ENCODE data around the gene ZSWIM1. TPM values are rescaled to one million over a fixed set of nuclear protein-coding genes. Genes with fewer than 3 reads are reported as not detected.

The ZSWIM1 gene
- total and polyA plus RNA-seq, 2 of the 8 experiments (the other 6 are each of a cell fraction or from before 2014, with no cell fraction given) = 14.1 to 15.6 TPM

DNA sequence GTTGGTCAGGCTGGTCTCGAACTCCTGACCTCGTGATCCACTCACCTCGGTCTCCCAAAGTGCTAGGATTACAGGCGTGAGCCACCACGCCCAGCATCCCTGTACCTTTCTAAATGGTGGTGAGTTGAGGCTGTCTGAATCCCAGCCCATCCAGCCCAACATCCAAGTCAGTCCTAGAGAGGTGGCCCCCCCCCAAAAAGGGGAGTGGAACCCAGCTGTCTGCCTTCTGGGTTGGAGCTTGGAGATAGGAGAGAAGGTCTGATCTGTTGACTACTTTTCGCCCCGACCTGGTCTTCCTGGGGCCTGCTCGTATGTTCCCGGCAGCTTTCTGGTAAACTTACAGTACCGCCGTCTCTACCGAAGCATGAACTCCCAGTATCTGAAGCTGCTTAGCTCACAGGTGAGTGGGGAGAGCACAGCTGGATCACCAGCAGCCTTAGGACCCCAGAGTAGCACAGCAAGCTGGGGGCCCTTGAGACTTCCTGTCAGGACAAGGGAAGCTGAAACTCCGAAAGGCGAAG lies 15.7 kb downstream of the ZSWIM1 start:
- H2AK5ac ChIP-seq (ENCODE audit: low read depth, low read length) = no peak overlapping the region
- ChIA-PET CTCF (ENCODE audit: partially characterized antibody) (interaction anchor here (0.8 kb wide), 1 partner anchor 74 kb away, joined by 4 read pairs; no protein-coding TSS in a partner anchor), POLR2A (ENCODE audit: partially characterized antibody) (interaction anchor here (0.7 to 11.2 kb wide), 12 partner anchors 10 to 72 kb away, joined by 3 to 172 read pairs (median 4); partner anchors contain the start of genes PCIF1 and PLTP)
- peaks cover 0 to 14% of the 10 kb centered on the region in 2 experiments for H4K20me1 ChIP-seq (replicated peaks in 1 of 2; ENCODE audit: control insufficient read depth in 1 of 2, insufficient read depth in 2 of 2, low read length in 2 of 2)
- no peak overlapping the region for H3K4me3 ChIP-seq (ENCODE audit: extremely low read depth in 1 of 4, insufficient read depth in 2 of 4, low read depth in 3 of 4, low read length in 4 of 4)
- no peak overlapping the region for H3K23ac ChIP-seq (ENCODE audit: insufficient read length)
- peaks cover 2% of the 10 kb centered on the region; the same call in 1 of the 2 replicates for H3K23me2 ChIP-seq (ENCODE audit: low read depth, low read length)
- H3K14ac ChIP-seq (ENCODE audit: insufficient read length) = no peak overlapping the region
- peaks cover 0 to 3% (median 3%) of the 10 kb centered on the region in 4 experiments; a peak in 6 of 7 replicates for H3K4me1 ChIP-seq (replicated peaks in 1 of 4; ENCODE audit: control insufficient read depth in 3 of 4, insufficient read depth in 4 of 4, low read length in 3 of 4)
- H3K9ac ChIP-seq (replicated peaks in 1 of 4; ENCODE audit: extremely low read depth in 1 of 4, low read depth in 3 of 4, low read length in 3 of 4) = no peak overlapping the region
- no peaks in the 10 kb centered on the region for H3K9me3 ChIP-seq (ENCODE audit: insufficient read depth in 2 of 2, low read depth in 1 of 2, low read length in 1 of 2)
- 96% methylated on average over 14 of the region's 14 CpGs; no CpG with 5 or more reads in 1 of the 2 experiments for WGBS, 2 experiments (ENCODE audit: extremely low coverage in 1 of 2, insufficient coverage in 1 of 2, insufficient read length in 1 of 2, insufficient replicate concordance in 2 of 2, low coverage in 1 of 2, low lambda C conversion rate in 2 of 2, missing lambda C conversion rate in 1 of 2)
- no peaks in the 10 kb centered on the region for H3K27me3 ChIP-seq (replicated peaks in 1 of 4; ENCODE audit: control insufficient read depth in 3 of 4, extremely low read depth in 1 of 4, insufficient read depth in 3 of 4, low read length in 3 of 4)
- no peak overlapping the region for H3K18ac ChIP-seq (ENCODE audit: extremely low read depth, low read length)
- H3K4me2 ChIP-seq (ENCODE audit: insufficient read depth in 1 of 2, low read depth in 2 of 2, low read length in 2 of 2) = no peak overlapping the region
- FAIRE-seq = no peak
- no peak for DNase-seq (ENCODE audit: low read depth in 1 of 2, low spot score in 2 of 2)
- H3K79me1 ChIP-seq (ENCODE audit: low read depth, low read length) = no peaks in the 10 kb centered on the region; the same call in 1 of the 2 replicates
- no peak overlapping the region for H2BK12ac ChIP-seq (ENCODE audit: low read depth, low read length)
- H3K27ac ChIP-seq (ENCODE audit: low read depth, low read length) = no peak overlapping the region
- no peak overlapping the region for H2AFZ ChIP-seq (ENCODE audit: low read length)
- H2BK5ac ChIP-seq (ENCODE audit: low read depth, low read length) = no peak overlapping the region
- H2BK120ac ChIP-seq (replicated peaks; ENCODE audit: low read depth, low read length) = no peak overlapping the region
- H4K5ac ChIP-seq (ENCODE audit: insufficient read length, low read depth, low read length) = no peak overlapping the region
- H4K8ac ChIP-seq (ENCODE audit: extremely low read depth, insufficient read depth, low read length) = no peak overlapping the region
- H4K91ac ChIP-seq (replicated peaks; ENCODE audit: insufficient read length, low read length) = no peak overlapping the region
- H2BK20ac ChIP-seq (ENCODE audit: low read length) = no peak overlapping the region
- no peak for TF ChIP-seq POU5F1 (IDR thresholded peaks at IDR 0.05; ENCODE audit: low read depth, low read length)
- TF ChIP-seq, protein P1, sequence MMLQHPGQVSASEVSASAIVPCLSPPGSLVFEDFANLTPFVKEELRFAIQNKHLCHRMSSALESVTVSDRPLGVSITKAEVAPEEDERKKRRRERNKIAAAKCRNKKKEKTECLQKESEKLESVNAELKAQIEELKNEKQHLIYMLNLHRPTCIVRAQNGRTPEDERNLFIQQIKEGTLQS (IDR thresholded peaks at IDR 0.05; ENCODE audit: insufficient read depth, low read depth, low read length) = no peak
- TF ChIP-seq EGR1 (IDR thresholded peaks at IDR 0.05; ENCODE audit: borderline replicate concordance, low read depth, low read length) = no peak
- no peak for TF ChIP-seq JUND (IDR thresholded peaks at IDR 0.05; ENCODE audit: low read length)
- no peak for TF ChIP-seq CEBPB (IDR thresholded peaks at IDR 0.05; ENCODE audit: low read depth, low read length)
- TF ChIP-seq GABPA (IDR thresholded peaks at IDR 0.05; ENCODE audit: borderline replicate concordance, insufficient read depth, low read length) = no peak
- TF ChIP-seq BRCA1 (IDR thresholded peaks at IDR 0.05; ENCODE audit: low read depth, low read length) = no peak
- TF ChIP-seq RXRA (IDR thresholded peaks at IDR 0.05; ENCODE audit: insufficient read depth, low read depth, low read length) = no peak
- TF ChIP-seq FOSL1 (IDR thresholded peaks at IDR 0.05; ENCODE audit: insufficient read depth, low read depth, low read length) = no peak
- no peak for TF ChIP-seq SUZ12 (IDR thresholded peaks at IDR 0.05; ENCODE audit: low read length)
- H3K4ac ChIP-seq (replicated peaks; ENCODE audit: insufficient read length, low read depth, low read length) = no peak overlapping the region
- no peak overlapping the region for H3K56ac ChIP-seq (replicated peaks; ENCODE audit: insufficient read length, low read depth, low read length)
- H3K79me2 ChIP-seq (ENCODE audit: control insufficient read depth in 1 of 2, insufficient read depth in 2 of 2, low read length in 2 of 2) = no peaks in the 10 kb centered on the region
- peaks cover 15 to 45% (median 37%) of the 10 kb centered on the region in 4 experiments for H3K36me3 ChIP-seq (ENCODE audit: control insufficient read depth in 2 of 4, insufficient read depth in 4 of 4, low read length in 3 of 4)
- H2BK15ac ChIP-seq (ENCODE audit: low read length) = no peak overlapping the region

All from H1 (cell line).